ENCODE measurements around the gene CDK18. TPM values are rescaled to one million over a fixed set of nuclear protein-coding genes. Genes with fewer than 3 reads are reported as not detected.

The CDK18 gene
- total RNA-seq, 2 experiments from 2014 or later: 8.4 to 10.4 TPM

- intact Hi-C loops (cut with micrococcal nuclease): no loop called here
- no peak for TF ChIP-seq CTCF (IDR thresholded peaks at IDR 0.05)
- POLR2A ChIA-PET: interaction anchor here (0.7 to 1.3 kb wide), 2 partner anchors 51 to 116 kb away, joined by 3 to 5 read pairs; no protein-coding TSS in a partner anchor
- Mint-ChIP-seq H3K27me3 (peaks cover 10% of the 10 kb centered on the region), H3K27ac (no peak overlapping the region), H3K4me1 (ENCODE audit: low read depth) (peaks cover 12% of the 10 kb centered on the region), H3K4me3 (no peak overlapping the region), H3K9me3 (no peaks in the 10 kb centered on the region), H3K36me3 (ENCODE audit: low read depth) (no peaks in the 10 kb centered on the region)
- DNase-seq: no peak
- CTCF ChIA-PET: interaction anchor here (2.0 to 2.5 kb wide), 2 partner anchors 10 to 53 kb away, joined by 7 to 15 read pairs; no protein-coding TSS in a partner anchor
- no peak for ATAC-seq
Observed at GRCh38 chr1:205581321-205581980, 77.0 kb downstream of the CDK18 start.

GRCh38 chr1:205582046-205582445 lies 77.6 kb downstream of the CDK18 start:
- POLR2A ChIA-PET: interaction anchor here (1.3 kb wide), 1 partner anchor 51 kb away, joined by 5 read pairs; no protein-coding TSS in a partner anchor
- ATAC-seq: no peak

More at GRCh38 chr1:205582046-205582445, 77.6 kb downstream of the CDK18 start:
- H3K27me3 Mint-ChIP-seq: peaks cover 4% of the 10 kb centered on the region
- H3K27ac Mint-ChIP-seq: no peak overlapping the region
- CTCF ChIA-PET: interaction anchor here (2.0 to 2.1 kb wide), 4 partner anchors 10 to 75 kb away, joined by 7 to 12 read pairs (median 10); partner anchors contain the start of gene ELK4
- no peak for TF ChIP-seq CTCF (IDR thresholded peaks at IDR 0.05)
- peaks cover 12% of the 10 kb centered on the region for H3K4me1 Mint-ChIP-seq (ENCODE audit: low read depth)
- H3K36me3 Mint-ChIP-seq (ENCODE audit: low read depth): no peaks in the 10 kb centered on the region
- intact Hi-C loops (cut with micrococcal nuclease): no loop called here
- H3K4me3 Mint-ChIP-seq: no peak overlapping the region
- no peaks in the 10 kb centered on the region for H3K9me3 Mint-ChIP-seq
- no peak for DNase-seq

Other genes with a start within 250 kb of the CDK18 start
- gene NUAK2, start 182.9 kb upstream of the CDK18 start, total RNA-seq: 1 to 10 TPM; 1.9 TPM
- not detected for gene KLHDC8A, start 147.7 kb upstream of the CDK18 start, total RNA-seq
- gene LEMD1, start 82.6 kb upstream of the CDK18 start, total RNA-seq: under 1 TPM; 0.58 to 0.81 TPM
- under 1 TPM in 1 of 2 experiments, not detected in 1; 0.13 TPM for gene BLACAT1, start 48.6 kb upstream of the CDK18 start, total RNA-seq
- gene ELK4, start 127.3 kb downstream of the CDK18 start, total RNA-seq: 10 to 100 TPM; 61.5 to 62.1 TPM
- under 1 TPM; 0.38 to 0.65 TPM for gene SLC45A3, start 175.8 kb downstream of the CDK18 start, total RNA-seq
- 100 to 1,000 TPM; 145 to 177 TPM for gene NUCKS1, start 245.5 kb downstream of the CDK18 start, total RNA-seq